HCT116 (cell line): Measurements from ENCODE around the gene KRT13. TPM values are rescaled to one million over a fixed set of nuclear protein-coding genes. Genes with fewer than 3 reads are reported as not detected.

ENCODE experiments used
- ATAC-seq: fragments of 200-7000 bp; cut with Tn5 transposase; 2 replicates; pipeline ENCODE4 v1.9.1; 2020; ENCODE audit warnings: mild to moderate bottlenecking, moderate library complexity
- BruUV-seq: library from RNA; stranded (reverse); fragments of 400-500 nt; replicated peaks from 2 replicates; lab custom pipeline; 2021; lab: Mats Ljungman, UMichigan
- CTCF ChIA-PET: fragments of 300-600 bp; sonication (Branson Sonifier 250); formaldehyde crosslinking; loops from one replicate; lab custom pipeline; 2021; ENCODE audit warnings: antibody characterized with exemption; lab: Charles Lee
- POLR2A ChIA-PET: fragments of 300-600, 350-600 bp; sonication (Branson Sonifier 250); formaldehyde crosslinking; loops from one replicate; lab custom pipeline; 2021; ENCODE audit warnings: antibody characterized with exemption; lab: Charles Lee
- RAD21 ChIA-PET, 2 experiments: fragments of 300-600 bp; sonication (Branson Sonifier 250); formaldehyde crosslinking; loops; one replicate each; lab custom pipeline; 2023; ENCODE audit warnings: low total read pairs in 2 of 2; ENCODE audit not compliant: uncharacterized antibody in 2 of 2, unreplicated experiment in 2 of 2, low non-redundant PET in 1 of 2; lab: Charles Lee
- DNase-seq: peaks from one replicate; pipeline ENCODE4 v3.0.0-alpha.2; 2010; ENCODE audit warnings: low read depth, low spot score
- H2AFZ ChIP-seq: fragments of 200-600 bp; shearing (Covaris generic), sonication (generic); 2 replicates; pipeline ENCODE4 v1.6.1; 2017; ENCODE audit warnings: low read depth, mixed run types, mixed read lengths, antibody characterized with exemption, low read length; ENCODE audit not compliant: poor library complexity, severe bottlenecking
- H3K27ac ChIP-seq: 2 replicates; pipeline ENCODE4 v1.5.1; 2012; ENCODE audit warnings: low read depth, low read length
- H3K27me3 ChIP-seq: fragments of 200-600 bp; sonication (generic); 2 replicates; pipeline ENCODE4 v1.6.1; 2016; ENCODE audit warnings: mixed run types, low read length, mixed read lengths; ENCODE audit not compliant: insufficient read depth
- H3K36me3 ChIP-seq, 2 experiments: fragments of 200-500 bp in 1 of 2; fragments of 200-600 bp in 1 of 2; sonication (Bioruptor generic) in 1 of 2; sonication (generic) in 1 of 2; 2 replicates each; pipeline versions ENCODE4 v1.5.1 to v1.6.1; 2014 to 2016; ENCODE audit warnings: low read length in 2 of 2, inconsistent platforms in 1 of 2, mixed read lengths in 1 of 2, mixed run types in 1 of 2; ENCODE audit not compliant: insufficient read depth in 2 of 2, control insufficient read depth in 1 of 2
- H3K4me1 ChIP-seq, 2 experiments: fragments of 200-600 bp in 1 of 2; sonication (generic) in 1 of 2; 2 replicates each; pipeline versions ENCODE4 v1.5.1 to v1.6.1; 2012 to 2017; ENCODE audit warnings: low read length in 2 of 2, inconsistent platforms in 1 of 2, mild to moderate bottlenecking in 1 of 2, mixed read lengths in 1 of 2, mixed run types in 1 of 2, moderate library complexity in 1 of 2; ENCODE audit not compliant: insufficient read depth in 2 of 2, control insufficient read depth in 1 of 2
- H3K4me2 ChIP-seq: fragments of 200-600 bp; sonication (generic); 2 replicates; pipeline ENCODE4 v1.6.1; 2017; ENCODE audit warnings: mixed run types, low read length, mixed read lengths
- H3K4me3 ChIP-seq, 2 experiments: fragments of 200-600 bp in 1 of 2; sonication (generic) in 1 of 2; replicated peaks in 1 of 2; 2 replicates each; pipeline ENCODE4 v1.5.1; 2011 to 2016; ENCODE audit warnings: low read length in 2 of 2, control low read depth in 1 of 2, low read depth in 1 of 2, mild to moderate bottlenecking in 1 of 2, mixed read lengths in 1 of 2, mixed run types in 1 of 2
- H3K79me2 ChIP-seq: fragments of 200-600 bp; sonication (generic); 2 replicates; pipeline ENCODE4 v1.6.1; 2017; ENCODE audit warnings: mild to moderate bottlenecking, mixed run types, low read length, moderate library complexity, mixed read lengths; ENCODE audit not compliant: insufficient read depth
- H3K9ac ChIP-seq: fragments of 200-600 bp; sonication (generic); 2 replicates; pipeline ENCODE4 v1.6.1; 2016; ENCODE audit warnings: low read length, mixed read lengths
- H3K9me2 ChIP-seq: fragments of 200-600 bp; sonication (generic), shearing (Covaris generic); 2 replicates; pipeline ENCODE4 v1.6.1; 2017; ENCODE audit warnings: mixed run types, mild to moderate bottlenecking, moderate library complexity; ENCODE audit not compliant: insufficient read depth
- H3K9me3 ChIP-seq, 2 experiments: fragments of 200-500 bp in 1 of 2; fragments of 200-600 bp in 1 of 2; sonication (Bioruptor generic) in 1 of 2; sonication (generic) in 1 of 2; 2 replicates each; pipeline ENCODE4 v1.6.1; 2014 to 2017; ENCODE audit warnings: low read length in 2 of 2, mixed read lengths in 2 of 2, inconsistent platforms in 1 of 2, low read depth in 1 of 2, mild to moderate bottlenecking in 1 of 2, mixed run types in 1 of 2, moderate library complexity in 1 of 2; ENCODE audit not compliant: control insufficient read depth in 1 of 2, insufficient read depth in 1 of 2
- H4K20me1 ChIP-seq: fragments of 200-600 bp; sonication (generic), shearing (Covaris generic); 2 replicates; pipeline ENCODE4 v1.6.1; 2017; ENCODE audit warnings: mixed run types, mild to moderate bottlenecking, moderate library complexity; ENCODE audit not compliant: insufficient read depth
- CBX3 ChIP-seq: IDR thresholded peaks from 2 replicates; pipeline ENCODE4 v1.6.1; 2012; ENCODE audit warnings: low read depth
- EGR1 ChIP-seq: IDR thresholded peaks from 2 replicates; pipeline ENCODE4 v1.6.1; 2012; ENCODE audit warnings: low read depth
- ELF1 ChIP-seq: IDR thresholded peaks from 2 replicates; pipeline ENCODE4 v1.6.1; 2012; ENCODE audit warnings: low read depth, borderline replicate concordance
- EZH2 ChIP-seq: fragments of 200-600 bp; sonication (generic); IDR thresholded peaks from 2 replicates; pipeline ENCODE4 v1.6.1; 2017; ENCODE audit warnings: antibody characterized with exemption, mixed run types
- EZH2phosphoT487 ChIP-seq: fragments of 200-600 bp; IDR thresholded peaks from 2 replicates; pipeline ENCODE4 v1.6.1; 2018; ENCODE audit warnings: antibody characterized with exemption, borderline replicate concordance
- JUND ChIP-seq: IDR thresholded peaks from 2 replicates; pipeline ENCODE4 v1.6.1; 2012
- POLR2AphosphoS5 ChIP-seq: IDR thresholded peaks from 2 replicates; pipeline ENCODE4 v1.6.1; 2011; ENCODE audit warnings: mild to moderate bottlenecking, low read depth, low read length, moderate library complexity
- RAD21 ChIP-seq: IDR thresholded peaks from 2 replicates; pipeline ENCODE4 v1.6.1; 2012; ENCODE audit warnings: low read depth, mild to moderate bottlenecking
- SP1 ChIP-seq: IDR thresholded peaks from 2 replicates; pipeline ENCODE4 v1.6.1; 2012; ENCODE audit warnings: low read depth
- SRF ChIP-seq: IDR thresholded peaks from 2 replicates; pipeline ENCODE4 v1.6.1; 2012; ENCODE audit warnings: low read depth
- YY1 ChIP-seq: IDR thresholded peaks from 2 replicates; pipeline ENCODE4 v1.6.1; 2011; ENCODE audit warnings: low read length, low read depth, moderate library complexity, mild to moderate bottlenecking; ENCODE audit not compliant: insufficient replicate concordance; ENCODE audit errors: extremely low read depth
- ZNF274 ChIP-seq: fragments of 200-500 bp; sonication (Bioruptor generic); IDR thresholded peaks from 2 replicates; pipeline ENCODE4 v1.6.1; 2014; ENCODE audit warnings: mild to moderate bottlenecking, low read depth, low read length, inconsistent platforms
- intact Hi-C: fragments of 100-400 bp; cut with micrococcal nuclease; formaldehyde crosslinking; loops from 2 replicates; pipeline ENCODE4 v1.10.0; 2022
- total RNA-seq: library from RNA; stranded (reverse); gene quantifications from one replicate; pipeline ENCODE4 v1.2.1, GENCODE V29; 2021; ENCODE audit not compliant: unreplicated experiment
- TF ChIP-seq, protein P1 (sequence below), 3 experiments: fragments of 200-600 bp in 1 of 3; sonication (generic) in 1 of 3; IDR thresholded peaks in 2 of 3; conservative IDR thresholded peaks in 1 of 3; 2 replicates each; pipeline ENCODE4 v1.5.1; 2012 to 2017; ENCODE audit warnings: low read depth in 2 of 3, low read length in 2 of 3, antibody characterized with exemption in 1 of 3, borderline replicate concordance in 1 of 3, control low read depth in 1 of 3, mild to moderate bottlenecking in 1 of 3, mixed read lengths in 1 of 3, mixed run types in 1 of 3, moderate library complexity in 1 of 3; ENCODE audit not compliant: insufficient read depth in 1 of 3
- TF ChIP-seq, protein P2 (sequence below): IDR thresholded peaks from 2 replicates; pipeline ENCODE4 v1.6.1; 2012
- TF ChIP-seq, protein P3 (sequence below): IDR thresholded peaks from 2 replicates; pipeline ENCODE4 v1.6.1; 2012; ENCODE audit warnings: low read depth

Gene KRT13
- total RNA-seq, 1 experiment from 2014 or later = 3.7 TPM

DNA sequence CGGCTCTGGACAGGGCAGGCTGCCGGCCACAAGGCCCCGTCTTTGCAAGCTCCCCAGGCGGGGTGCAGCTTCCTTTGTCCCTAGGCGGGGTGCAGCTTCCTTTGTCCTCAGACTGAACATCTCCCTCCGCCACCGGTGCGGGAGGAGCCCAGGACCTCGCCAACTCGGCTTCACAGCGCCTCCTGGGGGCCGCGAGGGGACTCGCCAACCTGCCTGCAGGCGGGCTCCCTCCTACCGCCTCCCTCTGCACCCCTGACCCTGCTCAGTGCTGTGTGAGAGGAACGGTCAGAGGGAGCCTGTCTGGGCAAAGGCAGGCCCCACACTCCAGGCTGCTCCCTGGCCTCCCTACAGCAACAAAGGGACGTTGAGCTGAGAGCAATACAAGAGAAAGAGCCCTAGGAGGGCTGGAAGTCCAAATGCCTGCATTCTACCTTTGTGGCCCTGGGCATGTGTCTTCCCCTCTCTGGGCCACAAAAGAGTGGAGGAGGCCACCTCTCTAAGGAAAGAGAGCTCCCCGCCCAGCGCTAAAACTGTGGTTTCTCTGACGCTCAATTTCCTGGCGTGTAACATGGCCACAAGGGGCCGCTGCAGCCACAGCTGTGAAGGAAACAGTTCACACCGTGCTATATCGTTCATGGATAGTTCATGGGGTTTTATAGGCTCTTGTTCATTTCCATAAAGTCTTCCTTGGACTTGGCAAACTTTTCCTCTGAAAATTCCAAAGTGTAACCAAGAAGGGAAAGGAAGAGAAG lies 43.6 kb upstream of the KRT13 start (continued):
- TF ChIP-seq, protein P1, sequence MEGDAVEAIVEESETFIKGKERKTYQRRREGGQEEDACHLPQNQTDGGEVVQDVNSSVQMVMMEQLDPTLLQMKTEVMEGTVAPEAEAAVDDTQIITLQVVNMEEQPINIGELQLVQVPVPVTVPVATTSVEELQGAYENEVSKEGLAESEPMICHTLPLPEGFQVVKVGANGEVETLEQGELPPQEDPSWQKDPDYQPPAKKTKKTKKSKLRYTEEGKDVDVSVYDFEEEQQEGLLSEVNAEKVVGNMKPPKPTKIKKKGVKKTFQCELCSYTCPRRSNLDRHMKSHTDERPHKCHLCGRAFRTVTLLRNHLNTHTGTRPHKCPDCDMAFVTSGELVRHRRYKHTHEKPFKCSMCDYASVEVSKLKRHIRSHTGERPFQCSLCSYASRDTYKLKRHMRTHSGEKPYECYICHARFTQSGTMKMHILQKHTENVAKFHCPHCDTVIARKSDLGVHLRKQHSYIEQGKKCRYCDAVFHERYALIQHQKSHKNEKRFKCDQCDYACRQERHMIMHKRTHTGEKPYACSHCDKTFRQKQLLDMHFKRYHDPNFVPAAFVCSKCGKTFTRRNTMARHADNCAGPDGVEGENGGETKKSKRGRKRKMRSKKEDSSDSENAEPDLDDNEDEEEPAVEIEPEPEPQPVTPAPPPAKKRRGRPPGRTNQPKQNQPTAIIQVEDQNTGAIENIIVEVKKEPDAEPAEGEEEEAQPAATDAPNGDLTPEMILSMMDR (IDR thresholded peaks at IDR 0.05 in 2 of 3, conservative IDR thresholded peaks at IDR 0.05 in 1 of 3; ENCODE audit: borderline replicate concordance in 1 of 3, insufficient read depth in 1 of 3, low read depth in 2 of 3, low read length in 2 of 3) = peak; percentile 86 to 98 (median 88)
- peak; percentile 95 for TF ChIP-seq RAD21
- TF ChIP-seq SP1 = peak; percentile 56
- TF ChIP-seq JUND = no peak
- TF ChIP-seq SRF = no peak
- TF ChIP-seq YY1 = peak; percentile 60
- TF ChIP-seq POLR2AphosphoS5 = peak; percentile 46; the same call in 1 of the 2 replicates

DNA sequence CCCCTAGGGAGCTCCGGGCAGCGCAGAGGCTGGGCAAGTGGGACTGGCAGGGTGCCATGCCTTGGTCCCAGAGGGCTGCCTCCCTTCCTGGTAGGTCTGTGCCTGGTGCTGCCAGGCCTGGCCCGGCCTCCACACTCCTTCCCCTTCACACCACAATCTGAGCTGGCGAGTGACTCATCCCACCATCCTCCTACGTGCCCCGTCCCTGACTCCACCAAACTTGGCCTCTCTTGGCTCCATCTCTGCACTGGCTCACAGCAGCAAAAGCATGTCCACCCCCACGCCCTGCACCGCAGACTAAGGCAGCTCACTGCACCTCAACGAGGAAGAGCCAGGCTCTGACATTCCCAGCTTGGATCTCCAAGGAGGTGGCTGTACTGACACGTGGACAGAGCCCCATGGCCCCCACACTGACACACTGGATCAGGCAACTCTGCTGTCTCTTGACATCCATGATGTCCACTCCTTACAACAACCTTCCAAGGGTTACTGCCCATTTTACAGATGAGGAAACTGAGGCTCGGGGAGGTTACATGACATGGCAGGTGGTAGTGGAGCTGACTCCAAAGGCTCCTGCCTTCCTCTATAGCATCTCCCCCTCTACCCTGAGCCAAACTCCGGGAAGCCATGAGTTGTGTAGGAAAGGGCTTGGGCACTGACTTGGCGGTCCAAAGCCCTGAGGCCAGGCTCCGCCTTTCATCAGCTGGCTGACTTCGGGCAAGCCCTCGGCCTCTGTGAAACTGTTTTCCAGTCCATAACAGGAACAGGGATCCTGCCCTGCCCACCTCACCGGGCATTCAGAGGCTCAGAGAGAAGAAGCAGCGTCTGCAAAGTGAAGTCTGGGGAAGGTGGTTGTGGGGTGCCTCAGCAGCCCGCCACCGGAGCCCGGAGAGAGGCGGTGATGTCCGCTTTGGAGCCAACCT lies 42.8 kb upstream of the KRT13 start:
- peak overlapping the region; percentile 80 for H3K4me2 ChIP-seq
- H3K27me3 ChIP-seq = no peaks in the 10 kb centered on the region
- CTCF ChIA-PET = interaction anchor here (0.5 to 7.3 kb wide), 44 partner anchors 8 to 933 kb away, joined by 3 to 203 read pairs (median 7); partner anchors contain the start of genes KRT15, KRT19 and KRT36
- POLR2A ChIA-PET = interaction anchor here (0.7 to 5.5 kb wide), 14 partner anchors 8 to 692 kb away, joined by 3 to 148 read pairs (median 6); partner anchors contain the start of genes EIF1, KRT15 and KRT19
- intact Hi-C loops = loop anchor here (1.0 to 10.0 kb wide), 6 partner anchors 26 to 933 kb away; no protein-coding TSS in a partner anchor
- H3K4me1 ChIP-seq = peaks cover 39 to 80% of the 10 kb centered on the region in 2 experiments
- peak overlapping the region; percentile 21 to 46 for H3K4me3 ChIP-seq
- H3K27ac ChIP-seq = peak overlapping the region; percentile 91
- peak overlapping the region; percentile 68 for H3K9ac ChIP-seq
- DNase-seq (peak; percentile 96), ATAC-seq (peak; percentile 77)
- no peaks in the 10 kb centered on the region for H3K9me2 ChIP-seq
- no peaks in the 10 kb centered on the region for H4K20me1 ChIP-seq
- H3K79me2 ChIP-seq = no peaks in the 10 kb centered on the region
- no peaks in the 10 kb centered on the region for H3K36me3 ChIP-seq
- no peak overlapping the region for H2AFZ ChIP-seq
- RAD21 ChIA-PET = interaction anchor here (0.6 to 3.7 kb wide), 36 partner anchors 18 to 691 kb away, joined by 3 to 26 read pairs (median 5); partner anchors contain the start of gene KRT19 (in 2 of the 2)
- no TSS peak for BruUV-seq
- H3K9me3 ChIP-seq = peaks cover 0 to 8% of the 10 kb centered on the region in 2 experiments; a peak in 1 of 4 replicates
- peak; percentile 98 for TF ChIP-seq SP1
- no peak for TF ChIP-seq ELF1
- TF ChIP-seq YY1 = peak; percentile 54
- TF ChIP-seq ZNF274 = no peak
- TF ChIP-seq CBX3 = peak; percentile 97
- TF ChIP-seq SRF = no peak; the same call in 1 of the 2 replicates
- TF ChIP-seq, protein P2, sequence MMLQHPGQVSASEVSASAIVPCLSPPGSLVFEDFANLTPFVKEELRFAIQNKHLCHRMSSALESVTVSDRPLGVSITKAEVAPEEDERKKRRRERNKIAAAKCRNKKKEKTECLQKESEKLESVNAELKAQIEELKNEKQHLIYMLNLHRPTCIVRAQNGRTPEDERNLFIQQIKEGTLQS = no peak
- no peak for TF ChIP-seq EZH2
- TF ChIP-seq, protein P3, sequence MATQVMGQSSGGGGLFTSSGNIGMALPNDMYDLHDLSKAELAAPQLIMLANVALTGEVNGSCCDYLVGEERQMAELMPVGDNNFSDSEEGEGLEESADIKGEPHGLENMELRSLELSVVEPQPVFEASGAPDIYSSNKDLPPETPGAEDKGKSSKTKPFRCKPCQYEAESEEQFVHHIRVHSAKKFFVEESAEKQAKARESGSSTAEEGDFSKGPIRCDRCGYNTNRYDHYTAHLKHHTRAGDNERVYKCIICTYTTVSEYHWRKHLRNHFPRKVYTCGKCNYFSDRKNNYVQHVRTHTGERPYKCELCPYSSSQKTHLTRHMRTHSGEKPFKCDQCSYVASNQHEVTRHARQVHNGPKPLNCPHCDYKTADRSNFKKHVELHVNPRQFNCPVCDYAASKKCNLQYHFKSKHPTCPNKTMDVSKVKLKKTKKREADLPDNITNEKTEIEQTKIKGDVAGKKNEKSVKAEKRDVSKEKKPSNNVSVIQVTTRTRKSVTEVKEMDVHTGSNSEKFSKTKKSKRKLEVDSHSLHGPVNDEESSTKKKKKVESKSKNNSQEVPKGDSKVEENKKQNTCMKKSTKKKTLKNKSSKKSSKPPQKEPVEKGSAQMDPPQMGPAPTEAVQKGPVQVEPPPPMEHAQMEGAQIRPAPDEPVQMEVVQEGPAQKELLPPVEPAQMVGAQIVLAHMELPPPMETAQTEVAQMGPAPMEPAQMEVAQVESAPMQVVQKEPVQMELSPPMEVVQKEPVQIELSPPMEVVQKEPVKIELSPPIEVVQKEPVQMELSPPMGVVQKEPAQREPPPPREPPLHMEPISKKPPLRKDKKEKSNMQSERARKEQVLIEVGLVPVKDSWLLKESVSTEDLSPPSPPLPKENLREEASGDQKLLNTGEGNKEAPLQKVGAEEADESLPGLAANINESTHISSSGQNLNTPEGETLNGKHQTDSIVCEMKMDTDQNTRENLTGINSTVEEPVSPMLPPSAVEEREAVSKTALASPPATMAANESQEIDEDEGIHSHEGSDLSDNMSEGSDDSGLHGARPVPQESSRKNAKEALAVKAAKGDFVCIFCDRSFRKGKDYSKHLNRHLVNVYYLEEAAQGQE = no peak
- TF ChIP-seq EGR1 = peak; percentile 91
- no peak for TF ChIP-seq EZH2phosphoT487
